Panc1 (cell line): ENCODE measurements around the gene PCYT1B. TPM values are rescaled to one million over a fixed set of nuclear protein-coding genes. Genes with fewer than 3 reads are reported as not detected.

Source experiments
- ATAC-seq: fragments of 200-7000 bp; cut with Tn5 transposase; 2 replicates; pipeline ENCODE4 v1.9.1; 2020; ENCODE audit warnings: mild to moderate bottlenecking, moderate library complexity
- BruUV-seq: library from RNA; stranded (reverse); fragments of 400-500 nt; replicated peaks from 2 replicates; lab custom pipeline; 2021; lab: Mats Ljungman, UMichigan
- CTCF ChIA-PET: fragments of 300-600 bp; sonication (Branson Sonifier 250); formaldehyde crosslinking; loops from one replicate; lab custom pipeline; 2022; ENCODE audit warnings: antibody characterized with exemption; lab: Charles Lee
- POLR2A ChIA-PET: fragments of 300-600 bp; sonication (Branson Sonifier 250); formaldehyde crosslinking; loops from one replicate; lab custom pipeline; 2022; ENCODE audit warnings: antibody characterized with exemption; lab: Charles Lee
- DNase-seq: peaks from one replicate; pipeline ENCODE4 v3.0.0-alpha.2; 2010; ENCODE audit warnings: low read depth, low spot score
- H3K27ac ChIP-seq: 2 replicates; pipeline ENCODE4 v1.5.1; 2011; ENCODE audit warnings: mild to moderate bottlenecking, low read length, inconsistent platforms
- H3K27me3 ChIP-seq: fragments of 200-500 bp; sonication (Bioruptor generic); 2 replicates; pipeline ENCODE4 v1.6.0; 2014; ENCODE audit warnings: low read length, inconsistent platforms; ENCODE audit not compliant: control insufficient read depth, insufficient read depth
- H3K36me3 ChIP-seq: fragments of 200-500 bp; sonication (Bioruptor generic); 2 replicates; pipeline ENCODE4 v1.5.1; 2014; ENCODE audit warnings: inconsistent platforms, mild to moderate bottlenecking, low read length, moderate library complexity; ENCODE audit not compliant: control insufficient read depth, insufficient read depth
- H3K4me1 ChIP-seq: 2 replicates; pipeline ENCODE4 v1.5.1; 2011; ENCODE audit warnings: inconsistent platforms, mild to moderate bottlenecking, low read length, moderate library complexity; ENCODE audit not compliant: control insufficient read depth, insufficient read depth
- H3K4me3 ChIP-seq, 2 experiments: 2 replicates each; pipeline ENCODE4 v1.5.1; 2011 to 2012; ENCODE audit warnings: low read depth in 2 of 2, low read length in 2 of 2, mild to moderate bottlenecking in 2 of 2, inconsistent platforms in 1 of 2, moderate library complexity in 1 of 2
- H3K9me3 ChIP-seq: fragments of 200-500 bp; sonication (Bioruptor generic); 2 replicates; pipeline ENCODE4 v1.5.1; 2014; ENCODE audit warnings: low read depth, mild to moderate bottlenecking, inconsistent platforms, low read length, moderate library complexity; ENCODE audit not compliant: control insufficient read depth, insufficient read depth
- CTCF ChIP-seq: fragments of 450-650 bp; IDR thresholded peaks from 2 replicates; pipeline ENCODE4 v1.5.1; 2017; ENCODE audit warnings: mild to moderate bottlenecking
- POLR2AphosphoS5 ChIP-seq: IDR thresholded peaks from 2 replicates; pipeline ENCODE4 v1.6.1; 2012; ENCODE audit warnings: mild to moderate bottlenecking, low read depth, low read length, moderate library complexity
- REST ChIP-seq, 2 experiments: IDR thresholded peaks; 2 replicates each; pipeline ENCODE4 v1.6.1; 2011 to 2012; ENCODE audit warnings: low read depth in 2 of 2, control low read depth in 1 of 2, low read length in 1 of 2, mild to moderate bottlenecking in 1 of 2, moderate library complexity in 1 of 2; ENCODE audit not compliant: insufficient read depth in 1 of 2
- SIN3A ChIP-seq: IDR thresholded peaks from 2 replicates; pipeline ENCODE4 v1.6.1; 2012; ENCODE audit warnings: low read depth, mild to moderate bottlenecking, low read length, moderate library complexity, borderline replicate concordance; ENCODE audit not compliant: insufficient read depth
- TCF7L2 ChIP-seq: IDR thresholded peaks from 2 replicates; pipeline ENCODE4 v1.6.1; 2011; ENCODE audit warnings: mild to moderate bottlenecking, low read depth, low read length, inconsistent platforms
- in situ Hi-C: cut with HindIII; loops from 2 replicates; pipeline ENCODE4 v1.10.0; 2016; ENCODE audit warnings: low sequenced_read_pairs, low pct_unique_long_range_greater_than_20kb
- intact Hi-C: fragments of 100-400 bp; cut with micrococcal nuclease; formaldehyde crosslinking; loops from one replicate; pipeline ENCODE4 v1.10.0; 2022; ENCODE audit not compliant: unreplicated experiment
- total RNA-seq: library from RNA; stranded (reverse); gene quantifications from one replicate; pipeline ENCODE4 v1.2.1, GENCODE V29; 2021; ENCODE audit not compliant: unreplicated experiment

Gene PCYT1B
- total RNA-seq, 1 experiment from 2014 or later = 0.03 TPM

GRCh38 chrX:24682739-24683432, 35.7 kb upstream of the PCYT1B start:
- POLR2A ChIA-PET = no interaction called here

GRCh38 chrX:24676403-24677024, 29.4 kb upstream of the PCYT1B start:
- H3K27ac ChIP-seq = no peak overlapping the region
- no peak for ATAC-seq
- H3K36me3 ChIP-seq = no peaks in the 10 kb centered on the region
- ChIA-PET POLR2A (no interaction called here), CTCF (interaction anchor here (0.7 kb wide), 1 partner anchor 20 kb away, joined by 6 read pairs; no protein-coding TSS in a partner anchor)
- TF ChIP-seq CTCF (peak; percentile 73), SIN3A (no peak)
- no peak for DNase-seq
- no peaks in the 10 kb centered on the region for H3K27me3 ChIP-seq
- intact Hi-C loops (no loop called here), in situ Hi-C loops (no loop called here)
- no peaks in the 10 kb centered on the region for H3K9me3 ChIP-seq
- no peak overlapping the region for H3K4me3 ChIP-seq
- H3K4me1 ChIP-seq = no peaks in the 10 kb centered on the region
- no TSS peak for BruUV-seq

More at GRCh38 chrX:24682739-24683432, 35.7 kb upstream of the PCYT1B start:
- in situ Hi-C loops (no loop called here), intact Hi-C loops (no loop called here)
- Histone ChIP-seq H3K27me3 (no peaks in the 10 kb centered on the region), H3K4me1 (no peaks in the 10 kb centered on the region), H3K4me3 (no peak overlapping the region), H3K27ac (no peak overlapping the region), H3K36me3 (no peaks in the 10 kb centered on the region), H3K9me3 (no peaks in the 10 kb centered on the region)
- ATAC-seq (no peak), DNase-seq (no peak)
- no peak for TF ChIP-seq CTCF
- no peak for TF ChIP-seq SIN3A
- no peak for TF ChIP-seq REST (IDR thresholded peaks at IDR 0.05; ENCODE audit: insufficient read depth in 1 of 2, low read depth in 2 of 2, low read length in 1 of 2)
- no peak for TF ChIP-seq TCF7L2
- TF ChIP-seq POLR2AphosphoS5 = no peak
- CTCF ChIA-PET = no interaction called here
- no TSS peak for BruUV-seq
